K562 (cell line): ENCODE results near the gene TUT1. TPM values are rescaled to one million over a fixed set of nuclear protein-coding genes. Genes with fewer than 3 reads are reported as not detected.

Experiments used
- ATAC-seq: fragments of 200-7000 bp; cut with Tn5 transposase; 3 replicates; pipeline ENCODE4 v1.9.1; 2020; ENCODE audit warnings: moderate library complexity
- BruUV-seq: library from RNA; stranded (reverse); fragments of 400-500 nt; replicated peaks from 2 replicates; lab custom pipeline; 2021; lab: Mats Ljungman, UMichigan
- CTCF ChIA-PET: fragments of 300-600 bp; formaldehyde crosslinking; extraction: SDS; loops from one replicate; lab custom pipeline; 2021; ENCODE audit warnings: low intra/inter-chr PET ratio; lab: Yijun Ruan, JAX
- POLR2A ChIA-PET: fragments of 300-600, 350-650 bp; sonication (Branson Sonifier 250); formaldehyde crosslinking; extraction: SDS; loops from one replicate; lab custom pipeline; 2021; ENCODE audit warnings: antibody characterized with exemption, inconsistent platforms; lab: Yijun Ruan, JAX
- DNase-seq, 4 experiments: peaks; one replicate each; pipeline versions ENCODE4 v3.0.0 to v3.0.0-alpha.2; 2011 to 2018; ENCODE audit warnings: low spot score in 3 of 4, mixed read lengths in 3 of 4; ENCODE audit errors: extremely low read depth in 1 of 4
- FAIRE-seq: peaks from 2 replicates; lab custom pipeline; 2011; peaks lifted over from hg19 to GRCh38; lab: Jason Lieb, UNC
- H2AFZ ChIP-seq: 2 replicates; pipeline ENCODE4 v1.6.0; 2011; ENCODE audit warnings: low read depth, low read length, control low read depth, inconsistent platforms
- H3K27ac ChIP-seq: fragments of 200-600 bp; 3 replicates; pipeline ENCODE4 v1.8.0; 2011; ENCODE audit warnings: low read depth, mild to moderate bottlenecking, control low read depth, inconsistent platforms, low read length, moderate library complexity, mixed read lengths; ENCODE audit errors: extremely low read depth
- H3K27me3 ChIP-seq, 2 experiments: fragments of 300-600 bp in 1 of 2; 2 replicates in 1 of 2; 3 replicates in 1 of 2; pipeline versions ENCODE4 v1.6.0 to v1.8.0; 2011; ENCODE audit warnings: inconsistent platforms in 2 of 2, low read length in 2 of 2, mild to moderate bottlenecking in 1 of 2, mixed read lengths in 1 of 2, moderate library complexity in 1 of 2; ENCODE audit not compliant: control insufficient read depth in 2 of 2, insufficient read depth in 2 of 2
- H3K36me3 ChIP-seq: fragments of 300-600 bp; 3 replicates; pipeline ENCODE4 v1.8.0; 2011; ENCODE audit warnings: mild to moderate bottlenecking, low read length, inconsistent platforms; ENCODE audit not compliant: control insufficient read depth, insufficient read depth
- H3K4me1 ChIP-seq, 2 experiments: fragments of 200-600 bp in 1 of 2; replicated peaks in 1 of 2; 2 replicates in 1 of 2; 3 replicates in 1 of 2; pipeline versions ENCODE4 v1.5.1 to v1.8.0; 2011; ENCODE audit warnings: inconsistent platforms in 2 of 2, low read length in 2 of 2, mild to moderate bottlenecking in 1 of 2, mixed read lengths in 1 of 2, moderate library complexity in 1 of 2; ENCODE audit not compliant: control insufficient read depth in 2 of 2, insufficient read depth in 2 of 2
- H3K4me2 ChIP-seq: 2 replicates; pipeline ENCODE4 v1.6.1; 2011; ENCODE audit warnings: low read length, control low read depth, inconsistent platforms, mixed read lengths; ENCODE audit not compliant: insufficient read depth
- H3K4me3 ChIP-seq: fragments of 200-600 bp; sonication (generic), shearing (Covaris generic); 2 replicates; pipeline ENCODE4 v1.5.1; 2016; ENCODE audit warnings: control low read depth, inconsistent platforms
- H3K79me2 ChIP-seq: fragments of 200-600 bp; 3 replicates; pipeline ENCODE4 v1.8.0; 2011; ENCODE audit warnings: low read length, inconsistent platforms; ENCODE audit not compliant: control insufficient read depth, insufficient read depth
- H3K9ac ChIP-seq, 2 experiments: 2 replicates each; pipeline versions ENCODE4 v1.6.0 to v1.6.1; 2011; ENCODE audit warnings: low read depth in 2 of 2, low read length in 2 of 2, control low read depth in 1 of 2, inconsistent platforms in 1 of 2, mild to moderate bottlenecking in 1 of 2, mixed read lengths in 1 of 2; ENCODE audit not compliant: insufficient read depth in 1 of 2
- H3K9me1 ChIP-seq: one replicate; pipeline ENCODE4 v1.6.0; 2011; ENCODE audit warnings: inconsistent platforms, mild to moderate bottlenecking, low read length, moderate library complexity; ENCODE audit not compliant: control insufficient read depth, insufficient read depth
- H3K9me3 ChIP-seq: replicated peaks from 2 replicates; pipeline ENCODE4 v1.5.1; 2011; ENCODE audit warnings: low read depth, low read length, inconsistent platforms; ENCODE audit not compliant: control insufficient read depth, insufficient read depth
- H4K20me1 ChIP-seq: replicated peaks from 2 replicates; pipeline ENCODE4 v1.6.1; 2011; ENCODE audit warnings: low read length, inconsistent platforms, mixed read lengths; ENCODE audit not compliant: control insufficient read depth, insufficient read depth
- CHD7 ChIP-seq: fragments of 200-600 bp; sonication (generic); IDR thresholded peaks from one replicate; pipeline ENCODE4 v1.6.1; 2012; ENCODE audit warnings: mild to moderate bottlenecking, low read depth, low read length, inconsistent platforms
- FOXA1 ChIP-seq: fragments of 450-650 bp; IDR thresholded peaks from 2 replicates; pipeline ENCODE4 v1.6.1; 2016; ENCODE audit warnings: mild to moderate bottlenecking, borderline replicate concordance
- SAFB2 ChIP-seq: fragments of 200-400 bp; formaldehyde crosslinking; IDR thresholded peaks from 2 replicates; pipeline ENCODE4 v1.6.1; 2018; ENCODE audit warnings: borderline replicate concordance, low read length, low read depth, moderate library complexity; ENCODE audit not compliant: severe bottlenecking
- SOX6 ChIP-seq: fragments of 450-650 bp; IDR thresholded peaks from 2 replicates; pipeline ENCODE4 v1.6.1; 2014; ENCODE audit warnings: mild to moderate bottlenecking
- ZBTB49 ChIP-seq: sonication (generic); formaldehyde crosslinking; IDR thresholded peaks from 2 replicates; pipeline ENCODE4 v1.8.0; 2022; ENCODE audit warnings: missing genetic modification reagents, mild to moderate bottlenecking, borderline replicate concordance
- ZNF282 ChIP-seq: sonication (generic); formaldehyde crosslinking; IDR thresholded peaks from 2 replicates; pipeline ENCODE4 v1.8.1; 2023; ENCODE audit warnings: missing genetic modification reagents
- ZNF589 ChIP-seq: fragments of 200-800 bp; sonication (Bioruptor generic); IDR thresholded peaks from 2 replicates; pipeline ENCODE4 v1.6.1; 2016; ENCODE audit warnings: low read depth, missing genetic modification characterization, missing compliant biosample characterization
- WGBS: fragments of 100-300 bp; shearing (Covaris generic); methylation state at CpG from one replicate; pipeline ENCODE4 v1.1.6; 2016; ENCODE audit warnings: low coverage, mixed read lengths; ENCODE audit not compliant: insufficient coverage; ENCODE audit errors: missing lambda C conversion rate; 5-methylcytosine and 5-hydroxymethylcytosine counted together
- in situ Hi-C: fragments of 300-500 bp; cut with MboI; formaldehyde crosslinking; loops from 4 replicates; pipeline ENCODE4 v1.15.0; 2018; ENCODE audit warnings: inconsistent platforms, mixed read lengths
- intact Hi-C: fragments of 100-400 bp; cut with micrococcal nuclease; formaldehyde crosslinking; loops from 2 replicates; pipeline ENCODE4 v1.14.2; 2022
- polyA plus RNA-seq, 8 experiments: library from polyadenylated mRNA; depleted of rRNA in 4 of 8; stranded (reverse) in 5 of 8; unstranded in 3 of 8; fragments of >200 nt; fragmentation: Nextera tagmentation in 2 of 8; fragmentation: Illumina TruSeq in 1 of 8; extraction: Ambion mirVana in 2 of 8; extraction: Trizol in 1 of 8; gene quantifications; 2 replicates each; pipeline versions ENCODE4 v1.2.1 to v1.2.3, GENCODE V29; 2011 to 2014; ENCODE audit warnings: inconsistent platforms in 1 of 8, missing spikeins in 1 of 8
- total RNA-seq, 7 experiments: library from RNA; depleted of rRNA in 6 of 7; stranded (reverse); fragments of >200 nt in 6 of 7; fragmentation: Illumina TruSeq in 2 of 7; extraction: Trizol in 2 of 7; gene quantifications; 2 replicates each; pipeline versions ENCODE4 v1.2.1 to v1.2.3, GENCODE V29; 2011 to 2021; ENCODE audit warnings: low replicate concordance in 1 of 7

Gene TUT1
- total and polyA plus RNA-seq, 9 of the 15 experiments (the other 6 are each of a cell fraction or from before 2014, with no cell fraction given): 0.66 to 44.3 (median 15.7) TPM

- no peak overlapping the region for H3K4me2 ChIP-seq
- in situ Hi-C loops (no loop called here), intact Hi-C loops (no loop called here)
- 80% methylated on average over 10 of the region's 12 CpGs for WGBS
- peaks cover 48% of the 10 kb centered on the region; the same call in 1 of the 3 replicates for H3K36me3 ChIP-seq
- H3K9me1 ChIP-seq: peaks cover 2% of the 10 kb centered on the region
- H3K9me3 ChIP-seq: no peaks in the 10 kb centered on the region
- ChIA-PET CTCF (no interaction called here), POLR2A (interaction anchor here (1.2 to 1.5 kb wide), 2 partner anchors 9 to 36 kb away, joined by 3 to 5 read pairs; no protein-coding TSS in a partner anchor)
- no peaks in the 10 kb centered on the region for H3K27me3 ChIP-seq
- FAIRE-seq (no peak), ATAC-seq (no peak), DNase-seq (no peak)
- H3K79me2 ChIP-seq: peaks cover 32% of the 10 kb centered on the region
- H3K4me3 ChIP-seq: no peak overlapping the region
- no peaks in the 10 kb centered on the region; the same call in none of the 2 replicates for H4K20me1 ChIP-seq
- H3K9ac ChIP-seq: no peak overlapping the region
- no TSS peak for BruUV-seq
- peaks cover 25 to 30% of the 10 kb centered on the region in 2 experiments for H3K4me1 ChIP-seq
- H2AFZ ChIP-seq: no peak overlapping the region
- no peak overlapping the region for H3K27ac ChIP-seq
- TF ChIP-seq ZNF589 (CRISPR knock-in tag): no peak
- TF ChIP-seq SOX6: no peak
- no peak for TF ChIP-seq ZNF282 (CRISPR knock-in tag)
- TF ChIP-seq FOXA1: no peak
- TF ChIP-seq CHD7: no peak
- no peak for TF ChIP-seq ZBTB49 (CRISPR knock-in tag)
- no peak for TF ChIP-seq SAFB2
Observed at GRCh38 chr11:62535802-62536201, 55.5 kb downstream of the TUT1 start.
